ENCODE measurements around the gene CAMK4.
"Not testable (repeated sequence)": the region's sequence is repeated elsewhere in the genome, so short reads cannot be mapped to it uniquely, and the experiment has no call there.

CAMK4 gene

GRCh38 chr5:111326551-111326950, 102.4 kb downstream of the CAMK4 start:
- H3K36me3 Mint-ChIP-seq (ENCODE audit: low read depth) = peaks cover 48% of the 10 kb centered on the region
- no peaks in the 10 kb centered on the region for H3K27me3 Mint-ChIP-seq (ENCODE audit: low read depth)
- H3K4me1 Mint-ChIP-seq (ENCODE audit: low read depth) = peaks cover 10% of the 10 kb centered on the region
- H3K4me3 Mint-ChIP-seq = no peak overlapping the region
- peaks cover 52% of the 10 kb centered on the region for H3K9me3 Mint-ChIP-seq
- no peak overlapping the region for H3K27ac Mint-ChIP-seq
- DNase-seq (ENCODE audit: low spot score) = no peak

DNA sequence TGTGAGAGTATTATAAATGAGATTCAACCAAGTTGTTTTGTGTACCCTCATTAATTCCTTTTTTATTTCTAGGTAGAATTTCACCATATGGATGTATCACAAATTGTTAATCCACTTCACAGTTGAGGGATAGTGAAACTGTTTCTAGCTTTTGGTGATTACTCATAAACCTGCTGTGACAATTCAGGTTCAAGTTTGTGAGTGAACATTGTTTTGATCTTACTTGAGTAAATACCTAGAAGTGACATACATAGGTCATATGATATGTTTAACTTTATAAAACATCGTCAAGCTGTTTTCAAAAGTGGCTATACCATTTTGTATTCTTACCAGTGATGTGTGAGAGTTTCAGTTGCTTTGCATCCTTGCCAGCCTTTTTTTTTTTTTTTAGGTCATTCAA, 112.9 kb downstream of the CAMK4 start:
- peaks cover 3% of the 10 kb centered on the region for H3K36me3 Mint-ChIP-seq (ENCODE audit: low read depth)
- H3K9me3 Mint-ChIP-seq = no peaks in the 10 kb centered on the region
- H3K4me1 Mint-ChIP-seq (ENCODE audit: low read depth) = peaks cover 27% of the 10 kb centered on the region
- H3K27ac Mint-ChIP-seq = peak overlapping the region; percentile 55
- DNase-seq (ENCODE audit: low spot score) = no peak
- H3K4me3 Mint-ChIP-seq = peak overlapping the region; percentile 6
- no peaks in the 10 kb centered on the region for H3K27me3 Mint-ChIP-seq (ENCODE audit: low read depth)

DNA sequence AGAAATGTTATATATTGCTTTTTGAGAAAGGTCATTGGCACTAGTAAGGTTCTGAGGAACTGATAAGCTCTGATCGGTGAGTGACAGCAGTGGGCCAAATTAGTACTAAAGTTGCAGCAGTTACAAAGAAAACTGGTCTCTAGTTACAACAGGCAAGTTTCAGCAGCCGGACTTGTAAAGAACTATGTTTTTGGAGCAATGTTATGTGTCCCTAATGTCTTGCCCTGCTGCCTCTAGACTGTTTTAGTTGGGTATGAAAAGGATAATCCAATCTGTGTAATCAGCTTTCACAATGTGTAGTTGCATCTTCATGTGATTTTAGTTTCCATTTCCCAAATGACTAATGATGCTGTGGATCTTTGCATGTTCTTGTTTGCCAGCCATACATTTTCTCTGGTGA, 113.5 kb downstream of the CAMK4 start:
- Mint-ChIP-seq H3K9me3 (no peaks in the 10 kb centered on the region), H3K4me3 (no peak overlapping the region), H3K4me1 (ENCODE audit: low read depth) (peaks cover 27% of the 10 kb centered on the region), H3K27ac (peak overlapping the region; percentile 55), H3K27me3 (ENCODE audit: low read depth) (no peaks in the 10 kb centered on the region), H3K36me3 (ENCODE audit: low read depth) (peaks cover 3% of the 10 kb centered on the region)
- peak; percentile 17 for DNase-seq (ENCODE audit: low spot score)

DNA sequence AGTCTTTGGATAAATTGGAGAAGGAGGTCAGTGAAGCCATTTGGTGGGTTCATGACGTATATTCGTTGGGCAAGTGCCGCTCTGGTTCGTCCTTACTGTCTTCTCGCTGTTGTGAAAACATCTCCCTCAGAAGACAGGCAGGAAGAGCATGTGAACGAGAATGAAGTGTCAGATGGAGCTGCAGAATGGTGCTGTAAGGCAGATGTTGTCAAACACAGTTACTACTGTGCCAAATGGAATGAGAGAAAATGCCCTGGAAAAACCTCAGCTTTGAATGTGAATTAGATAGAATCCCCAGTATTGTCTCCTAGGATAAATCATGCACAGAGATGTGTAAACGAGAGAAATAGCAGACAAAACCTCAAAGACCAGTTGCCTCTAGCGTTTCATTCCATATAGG, 121.5 kb downstream of the CAMK4 start:
- Mint-ChIP-seq H3K27me3 (ENCODE audit: low read depth) (no peaks in the 10 kb centered on the region), H3K4me3 (no peak overlapping the region), H3K4me1 (ENCODE audit: low read depth) (peaks cover 8% of the 10 kb centered on the region), H3K9me3 (no peaks in the 10 kb centered on the region), H3K36me3 (ENCODE audit: low read depth) (peaks cover 30% of the 10 kb centered on the region), H3K27ac (no peak overlapping the region)
- no peak for DNase-seq (ENCODE audit: low spot score)

DNA sequence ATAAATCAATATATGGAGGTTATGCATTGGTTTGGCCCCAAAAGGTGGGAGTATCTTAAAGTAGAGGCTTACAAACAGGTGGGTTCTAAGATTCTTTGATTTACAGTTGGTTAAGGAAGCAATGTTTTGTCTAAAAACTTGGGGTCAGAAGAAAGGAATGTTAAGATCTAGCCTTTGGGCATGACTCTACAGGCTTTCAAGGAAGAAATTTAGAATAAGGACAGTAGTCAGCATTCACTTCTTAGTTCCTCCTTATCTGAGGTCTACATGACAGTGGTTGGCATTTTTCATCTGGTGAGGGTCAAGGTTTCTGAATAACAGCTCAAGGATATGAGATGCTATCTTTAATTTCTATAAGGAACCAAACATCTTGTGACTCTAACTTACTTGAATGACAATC, 122.8 kb downstream of the CAMK4 start:
- Mint-ChIP-seq H3K36me3 (ENCODE audit: low read depth) (peaks cover 39% of the 10 kb centered on the region), H3K27me3 (ENCODE audit: low read depth) (no peaks in the 10 kb centered on the region), H3K9me3 (no peaks in the 10 kb centered on the region), H3K4me3 (no peak overlapping the region), H3K4me1 (ENCODE audit: low read depth) (peaks cover 5% of the 10 kb centered on the region), H3K27ac (no peak overlapping the region)
- no peak for DNase-seq (ENCODE audit: low spot score)

- peaks cover 49% of the 10 kb centered on the region for H3K36me3 Mint-ChIP-seq (ENCODE audit: low read depth)
- H3K4me3 Mint-ChIP-seq = no peak overlapping the region
- no peaks in the 10 kb centered on the region for H3K27me3 Mint-ChIP-seq (ENCODE audit: low read depth)
- H3K27ac Mint-ChIP-seq = no peak overlapping the region
- H3K9me3 Mint-ChIP-seq = no peaks in the 10 kb centered on the region
- no peak for DNase-seq (ENCODE audit: low spot score)
- peaks cover 1% of the 10 kb centered on the region for H3K4me1 Mint-ChIP-seq (ENCODE audit: low read depth)
Measured at GRCh38 chr5:111348661-111349329, 124.6 kb downstream of the CAMK4 start.

GRCh38 chr5:111349429-111349828, 125.2 kb downstream of the CAMK4 start:
- Mint-ChIP-seq H3K36me3 (ENCODE audit: low read depth) (peaks cover 51% of the 10 kb centered on the region), H3K27ac (no peak overlapping the region)

GRCh38 chr5:111353035-111353434, 128.9 kb downstream of the CAMK4 start:
- Mint-ChIP-seq H3K4me1 (ENCODE audit: low read depth) (peaks cover 6% of the 10 kb centered on the region), H3K27me3 (ENCODE audit: low read depth) (no peaks in the 10 kb centered on the region), H3K36me3 (ENCODE audit: low read depth) (peaks cover 38% of the 10 kb centered on the region), H3K27ac (no peak overlapping the region), H3K9me3 (peaks cover 11% of the 10 kb centered on the region), H3K4me3 (no peak overlapping the region)
- DNase-seq (ENCODE audit: low spot score) = no peak

More at GRCh38 chr5:111349429-111349828, 125.2 kb downstream of the CAMK4 start:
- Mint-ChIP-seq H3K9me3 (peaks cover 4% of the 10 kb centered on the region), H3K27me3 (ENCODE audit: low read depth) (no peaks in the 10 kb centered on the region), H3K4me3 (no peak overlapping the region), H3K4me1 (ENCODE audit: low read depth) (peaks cover 1% of the 10 kb centered on the region)
- no peak for DNase-seq (ENCODE audit: low spot score)

GRCh38 chr5:111358726-111359125, 134.5 kb downstream of the CAMK4 start:
- Mint-ChIP-seq H3K36me3 (ENCODE audit: low read depth) (peaks cover 37% of the 10 kb centered on the region), H3K9me3 (peaks cover 17% of the 10 kb centered on the region)
- not testable (repeated sequence) for H3K27me3 Mint-ChIP-seq (ENCODE audit: low read depth); H3K27ac Mint-ChIP-seq; H3K4me3 Mint-ChIP-seq; DNase-seq (ENCODE audit: low spot score); H3K4me1 Mint-ChIP-seq (ENCODE audit: low read depth)

DNA sequence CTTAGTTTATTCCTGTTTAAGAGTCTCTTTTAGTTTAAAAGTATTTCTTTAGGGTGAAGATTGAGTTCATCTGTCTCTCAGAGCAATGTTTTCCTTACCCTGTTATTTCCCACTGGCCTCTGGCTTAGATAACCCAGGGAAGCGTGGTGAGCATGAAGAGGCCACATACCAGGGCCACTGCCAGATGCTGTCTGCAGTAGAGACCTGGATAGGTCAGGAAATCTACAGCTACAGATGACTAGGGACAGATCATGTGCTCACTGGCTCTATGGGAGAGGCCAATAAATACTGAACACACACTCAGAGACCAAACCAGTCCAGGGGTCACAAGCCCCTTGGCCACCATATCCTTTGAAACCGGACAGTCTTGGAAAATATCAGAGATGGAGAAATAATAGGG, 136.0 kb downstream of the CAMK4 start:
- peaks cover 14% of the 10 kb centered on the region for H3K9me3 Mint-ChIP-seq
- peaks cover 33% of the 10 kb centered on the region for H3K36me3 Mint-ChIP-seq (ENCODE audit: low read depth)
- no peak for DNase-seq (ENCODE audit: low spot score)
- H3K27me3 Mint-ChIP-seq (ENCODE audit: low read depth) = no peaks in the 10 kb centered on the region
- H3K27ac Mint-ChIP-seq = no peak overlapping the region
- no peak overlapping the region for H3K4me3 Mint-ChIP-seq
- H3K4me1 Mint-ChIP-seq (ENCODE audit: low read depth) = peaks cover 12% of the 10 kb centered on the region

DNA sequence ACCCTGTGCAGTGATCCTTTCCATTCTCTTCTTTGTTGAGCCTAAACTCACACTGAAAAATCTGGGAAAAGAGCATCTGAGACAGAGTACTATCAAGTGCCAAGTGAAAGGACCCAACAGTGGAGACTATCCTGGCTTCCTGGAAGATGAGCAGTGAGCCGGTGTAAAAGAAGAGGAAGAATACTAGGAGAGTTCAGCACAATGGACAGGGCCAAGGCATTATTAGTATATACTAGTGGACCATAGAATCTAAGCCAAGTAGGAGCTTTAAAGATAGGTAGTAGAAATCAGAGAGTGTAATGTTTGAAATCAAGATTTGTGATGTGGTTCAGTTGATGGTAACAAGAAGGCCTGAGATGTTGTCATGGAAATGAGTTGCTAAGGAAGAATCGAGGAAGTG, 140.8 kb downstream of the CAMK4 start:
- no peak for DNase-seq (ENCODE audit: low spot score)
- Mint-ChIP-seq H3K9me3 (no peaks in the 10 kb centered on the region), H3K36me3 (ENCODE audit: low read depth) (peaks cover 33% of the 10 kb centered on the region), H3K27me3 (ENCODE audit: low read depth) (no peaks in the 10 kb centered on the region), H3K4me1 (ENCODE audit: low read depth) (peaks cover 10% of the 10 kb centered on the region), H3K4me3 (no peak overlapping the region), H3K27ac (no peak overlapping the region)

DNA sequence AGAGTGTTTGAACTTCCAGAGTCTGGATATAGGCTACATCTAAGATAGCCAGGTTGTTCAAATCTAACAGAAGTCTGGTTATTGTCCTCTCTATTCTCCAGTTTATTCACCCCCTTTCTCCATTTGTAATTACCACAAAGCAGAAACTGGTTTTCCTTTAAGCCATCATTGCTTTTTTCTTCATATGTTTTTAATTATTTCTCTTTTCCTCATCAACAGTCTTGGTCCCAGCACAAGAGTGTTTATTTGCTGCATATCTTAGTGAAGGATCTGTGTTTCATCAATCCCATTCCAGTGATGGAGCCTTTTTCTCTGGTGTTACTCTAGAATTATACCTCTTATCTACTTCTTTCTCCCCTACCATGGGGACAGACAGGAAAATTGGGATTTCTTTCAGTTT, 142.2 kb downstream of the CAMK4 start:
- Mint-ChIP-seq H3K4me3 (no peak overlapping the region), H3K36me3 (ENCODE audit: low read depth) (peaks cover 35% of the 10 kb centered on the region), H3K4me1 (ENCODE audit: low read depth) (peaks cover 7% of the 10 kb centered on the region), H3K27ac (no peak overlapping the region), H3K27me3 (ENCODE audit: low read depth) (no peaks in the 10 kb centered on the region), H3K9me3 (no peaks in the 10 kb centered on the region)
- DNase-seq (ENCODE audit: low spot score) = no peak

GRCh38 chr5:111367115-111367514, 142.9 kb downstream of the CAMK4 start:
- Mint-ChIP-seq H3K27ac (no peak overlapping the region), H3K4me3 (no peak overlapping the region), H3K4me1 (ENCODE audit: low read depth) (peaks cover 7% of the 10 kb centered on the region), H3K9me3 (no peaks in the 10 kb centered on the region), H3K27me3 (ENCODE audit: low read depth) (no peaks in the 10 kb centered on the region), H3K36me3 (ENCODE audit: low read depth) (peaks cover 39% of the 10 kb centered on the region)
- no peak for DNase-seq (ENCODE audit: low spot score)

GRCh38 chr5:111372799-111373198, 148.6 kb downstream of the CAMK4 start:
- H3K27me3 Mint-ChIP-seq (ENCODE audit: low read depth) = no peaks in the 10 kb centered on the region
- peaks cover 50% of the 10 kb centered on the region for H3K36me3 Mint-ChIP-seq (ENCODE audit: low read depth)
- no peak overlapping the region for H3K4me3 Mint-ChIP-seq
- peaks cover 3% of the 10 kb centered on the region for H3K4me1 Mint-ChIP-seq (ENCODE audit: low read depth)
- DNase-seq (ENCODE audit: low spot score) = no peak
- H3K9me3 Mint-ChIP-seq = no peaks in the 10 kb centered on the region
- H3K27ac Mint-ChIP-seq = no peak overlapping the region

- no peak for DNase-seq (ENCODE audit: low spot score)
- Mint-ChIP-seq H3K36me3 (ENCODE audit: low read depth) (peaks cover 49% of the 10 kb centered on the region), H3K4me1 (ENCODE audit: low read depth) (peaks cover 3% of the 10 kb centered on the region), H3K9me3 (no peaks in the 10 kb centered on the region), H3K27ac (no peak overlapping the region), H3K27me3 (ENCODE audit: low read depth) (no peaks in the 10 kb centered on the region), H3K4me3 (no peak overlapping the region)
Measured at GRCh38 chr5:111374380-111374779, 150.2 kb downstream of the CAMK4 start.
